HG02678 (cell line): ENCODE results near the gene UPF2.
"Not testable (repeated sequence)": the region's sequence is repeated elsewhere in the genome, so short reads cannot be mapped to it uniquely, and the experiment has no call there.

Experiments
- ATAC-seq: cut with Tn5 transposase; IDR thresholded peaks from one replicate; pipeline ENCODE4 v1.9.1; 2021; ENCODE audit warnings: mild to moderate bottlenecking, moderate library complexity; ENCODE audit not compliant: unreplicated experiment

The UPF2 gene

DNA sequence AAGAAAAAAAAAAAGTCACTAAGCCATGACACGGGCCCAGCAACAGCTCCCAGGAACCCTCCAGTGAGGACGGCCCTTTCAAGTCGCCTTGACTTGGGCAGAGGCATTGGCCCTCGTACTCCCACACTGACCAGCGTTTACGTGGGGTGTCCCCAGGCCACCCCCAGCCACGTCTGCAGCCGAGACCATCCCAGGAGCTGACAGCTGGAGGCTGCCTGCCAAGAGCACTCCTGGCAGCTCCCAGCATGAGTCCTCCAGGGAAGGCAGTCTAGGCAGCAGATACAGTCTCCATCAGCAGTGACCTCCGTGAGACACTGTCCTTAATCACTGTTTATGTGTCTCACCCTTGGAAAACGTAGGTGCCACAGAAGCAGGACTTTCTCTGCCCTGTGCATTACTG lies 133.0 kb downstream of the UPF2 start:
- ATAC-seq, result no peak

DNA sequence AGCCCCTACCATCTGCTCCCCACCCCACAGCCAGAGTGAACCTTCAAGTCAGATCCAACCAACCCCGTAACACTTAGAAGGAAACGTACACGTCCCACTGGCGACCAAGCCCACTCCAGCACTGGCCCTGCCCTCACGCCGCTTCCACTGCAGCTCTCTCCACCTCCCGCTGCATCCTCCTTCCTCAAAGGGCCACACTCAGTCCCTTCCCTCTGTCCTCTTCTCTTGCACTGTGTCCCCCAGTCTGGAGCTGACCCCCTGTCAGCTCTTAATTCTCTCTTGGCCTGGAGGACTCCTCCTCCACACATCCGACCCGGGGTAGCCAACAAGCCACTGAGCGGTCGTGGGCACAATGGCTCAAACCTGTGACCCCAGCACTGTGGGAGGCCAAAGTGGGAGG lies 133.6 kb downstream of the UPF2 start:
- no peak for ATAC-seq

DNA sequence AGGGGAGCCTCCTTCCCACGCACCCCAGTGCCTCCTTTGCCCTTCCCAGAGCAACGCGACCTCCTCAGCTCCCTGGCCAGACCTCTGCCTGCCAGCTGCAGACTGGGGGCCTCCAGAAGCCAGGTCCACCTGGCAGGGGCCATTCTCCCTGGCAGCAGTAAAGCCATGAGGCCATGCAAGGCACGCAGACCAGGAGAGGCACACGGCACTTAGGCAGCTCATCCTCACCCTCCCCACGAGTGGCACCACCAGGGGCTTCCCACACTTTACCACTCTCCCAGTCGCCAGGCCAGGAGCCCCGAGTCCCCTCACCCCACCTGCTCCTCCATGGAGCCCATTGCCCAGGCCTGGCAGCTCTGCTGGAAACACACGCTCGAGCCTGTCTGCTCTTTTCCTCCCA lies 134.1 kb downstream of the UPF2 start:
- ATAC-seq, result no peak

DNA sequence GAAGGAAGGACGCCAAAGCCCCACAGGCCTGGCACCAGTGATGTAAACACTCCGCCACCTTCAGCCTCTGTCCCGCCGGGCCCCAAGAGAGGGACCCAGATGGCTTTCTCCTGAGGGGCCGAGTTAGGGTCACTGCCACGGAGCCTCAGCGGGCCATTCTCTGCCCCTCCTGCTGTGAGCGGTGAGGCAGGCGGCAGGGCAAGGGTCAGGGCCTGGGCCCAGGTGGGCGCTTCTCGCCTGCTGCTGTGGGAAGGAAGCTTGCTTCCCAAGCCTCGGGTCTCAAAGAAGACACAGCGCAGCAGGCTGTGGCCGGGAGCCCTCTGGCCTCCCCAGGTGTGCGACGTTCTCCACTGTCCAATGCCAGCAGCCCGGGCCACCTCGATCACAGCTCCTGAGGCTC lies 134.7 kb downstream of the UPF2 start:
- no peak for ATAC-seq

DNA sequence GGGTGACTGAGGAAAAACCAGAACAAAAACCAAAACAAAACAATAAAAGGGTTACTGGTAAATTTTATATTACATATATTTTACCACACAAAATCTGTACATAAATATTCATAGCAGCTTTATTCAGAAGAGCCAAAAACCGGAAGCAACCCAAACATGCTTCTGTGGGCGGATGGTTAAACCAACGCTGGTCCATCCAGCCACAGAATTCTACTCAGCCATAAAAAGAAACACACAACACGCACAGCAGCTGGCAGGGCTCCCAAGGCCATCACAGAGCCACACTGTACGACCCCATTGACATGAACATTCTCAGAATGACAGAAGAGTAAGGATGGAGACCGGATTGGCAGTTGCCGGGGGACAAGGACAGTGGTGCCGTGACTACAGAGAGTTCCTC lies 135.9 kb downstream of the UPF2 start:
- no peak for ATAC-seq

DNA sequence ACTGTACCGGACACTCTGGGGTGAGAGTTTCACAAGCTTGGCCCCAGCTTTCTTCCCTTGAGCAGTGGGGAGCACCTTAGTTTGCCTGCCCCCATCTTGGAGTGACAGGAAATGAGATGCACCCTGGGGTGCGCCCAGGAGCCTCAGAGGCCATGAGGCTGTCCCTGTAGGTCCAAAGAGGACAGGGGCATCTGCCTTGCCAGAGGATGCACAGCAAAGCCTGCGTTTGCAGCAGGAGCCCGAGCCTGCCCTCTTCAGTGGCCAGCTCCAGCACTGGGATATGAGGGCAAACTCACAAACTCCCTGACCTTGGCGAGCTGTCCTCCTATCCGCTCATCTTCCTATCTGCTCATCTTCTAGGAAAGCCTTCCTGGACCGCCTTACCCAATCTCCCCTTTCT lies 140.0 kb downstream of the UPF2 start:
- no peak for ATAC-seq

DNA sequence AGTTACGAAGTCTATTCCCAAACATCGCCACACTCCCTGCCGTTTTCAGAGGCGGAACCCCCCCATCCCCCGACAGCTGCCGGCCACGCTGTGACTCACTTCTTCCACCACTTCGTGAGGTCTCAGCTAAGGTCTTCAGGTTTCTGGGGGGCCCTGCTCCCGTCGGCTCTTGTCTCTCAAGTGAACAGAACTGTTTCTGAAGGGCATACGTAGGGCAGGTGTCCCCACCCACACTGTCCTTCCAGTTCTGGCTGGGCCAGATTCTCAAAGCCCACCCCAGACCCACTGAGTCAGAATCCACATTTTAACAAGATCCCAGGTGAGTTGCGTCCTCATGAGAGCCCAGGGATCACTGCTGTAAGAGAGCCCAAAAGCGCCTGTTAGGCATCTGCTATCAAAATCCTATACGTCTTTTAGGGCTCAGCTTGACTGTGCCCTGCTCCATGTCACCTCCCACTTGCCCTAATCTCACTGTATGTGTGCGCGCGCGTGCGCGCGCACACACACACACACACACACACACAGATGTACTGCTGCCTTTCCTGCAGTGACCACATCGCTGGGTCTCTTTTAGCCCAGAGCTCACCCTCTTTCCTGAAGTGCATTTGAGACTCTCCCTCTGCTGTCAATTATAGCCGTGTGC lies 140.7 kb downstream of the UPF2 start:
- ATAC-seq, result no peak

DNA sequence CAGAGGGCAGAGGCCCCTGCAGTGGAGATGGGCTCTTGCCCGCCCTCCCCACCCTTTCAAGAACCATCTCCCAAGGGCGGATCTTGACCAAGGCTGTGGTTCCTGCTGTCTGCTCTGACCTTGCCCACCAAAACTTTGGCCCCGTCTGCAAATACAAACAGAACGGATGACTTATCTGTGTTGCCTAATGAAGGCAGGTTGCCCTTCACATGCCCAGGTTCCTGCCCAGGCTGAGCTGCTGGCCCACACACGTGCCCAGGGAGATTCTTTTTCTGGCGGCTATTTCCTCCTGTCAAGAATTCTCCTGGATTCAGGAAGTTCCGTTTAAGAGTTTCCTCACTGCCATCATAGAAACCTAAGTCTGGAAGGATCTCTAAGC lies 141.2 kb downstream of the UPF2 start:
- ATAC-seq, result no peak

DNA sequence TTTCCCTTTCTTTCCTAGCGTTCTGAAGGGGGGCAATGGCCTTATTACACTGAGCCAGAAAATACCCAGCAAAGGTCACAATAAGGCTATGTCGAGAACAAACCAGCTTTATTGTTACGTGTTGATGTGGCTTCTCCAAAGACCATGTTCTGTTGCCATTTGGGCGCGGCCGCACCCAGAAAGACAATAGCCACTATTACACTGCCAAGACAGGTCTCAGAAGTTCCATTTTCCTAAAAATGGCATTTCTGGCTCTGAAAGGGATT lies 141.6 kb downstream of the UPF2 start:
- ATAC-seq, result no peak

DNA sequence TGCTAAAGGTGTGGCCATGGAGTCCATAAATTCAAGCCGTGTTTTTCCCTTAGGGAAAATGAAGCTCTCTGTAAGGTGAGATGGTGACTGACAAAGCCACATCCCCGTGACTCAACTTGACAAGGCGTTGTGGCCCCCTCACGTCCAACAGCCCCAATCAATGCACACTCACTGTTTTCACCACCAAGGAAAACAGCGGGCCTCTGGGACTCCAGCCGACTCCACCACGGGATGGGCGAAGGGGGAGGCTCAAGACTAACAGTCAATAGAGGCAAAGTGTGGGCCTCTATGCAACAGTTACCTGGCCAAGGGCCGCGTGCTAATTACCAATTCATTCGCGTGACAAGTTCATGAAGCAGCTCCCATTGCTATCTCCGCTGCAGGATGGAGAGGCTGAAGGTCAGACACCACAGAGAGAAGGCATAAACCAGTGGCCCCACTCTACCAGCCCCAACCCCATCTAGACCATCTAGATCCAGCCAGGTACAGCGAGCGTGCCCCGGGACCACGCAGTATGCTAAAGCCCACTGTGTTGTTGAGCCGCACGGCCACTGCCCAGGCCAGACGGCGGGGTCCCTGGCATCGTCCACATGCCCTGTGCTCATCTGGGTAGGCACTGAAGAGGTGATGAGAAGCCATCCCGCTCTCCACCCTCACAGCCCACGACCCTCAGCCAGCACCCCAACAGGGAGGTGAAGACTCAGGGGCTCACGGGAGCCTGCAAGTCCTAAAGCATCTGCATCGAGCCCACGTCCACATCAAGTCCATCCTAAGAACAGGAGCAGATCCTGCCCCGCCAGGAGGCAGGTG lies 143.3 kb downstream of the UPF2 start:
- ATAC-seq, result no peak

DNA sequence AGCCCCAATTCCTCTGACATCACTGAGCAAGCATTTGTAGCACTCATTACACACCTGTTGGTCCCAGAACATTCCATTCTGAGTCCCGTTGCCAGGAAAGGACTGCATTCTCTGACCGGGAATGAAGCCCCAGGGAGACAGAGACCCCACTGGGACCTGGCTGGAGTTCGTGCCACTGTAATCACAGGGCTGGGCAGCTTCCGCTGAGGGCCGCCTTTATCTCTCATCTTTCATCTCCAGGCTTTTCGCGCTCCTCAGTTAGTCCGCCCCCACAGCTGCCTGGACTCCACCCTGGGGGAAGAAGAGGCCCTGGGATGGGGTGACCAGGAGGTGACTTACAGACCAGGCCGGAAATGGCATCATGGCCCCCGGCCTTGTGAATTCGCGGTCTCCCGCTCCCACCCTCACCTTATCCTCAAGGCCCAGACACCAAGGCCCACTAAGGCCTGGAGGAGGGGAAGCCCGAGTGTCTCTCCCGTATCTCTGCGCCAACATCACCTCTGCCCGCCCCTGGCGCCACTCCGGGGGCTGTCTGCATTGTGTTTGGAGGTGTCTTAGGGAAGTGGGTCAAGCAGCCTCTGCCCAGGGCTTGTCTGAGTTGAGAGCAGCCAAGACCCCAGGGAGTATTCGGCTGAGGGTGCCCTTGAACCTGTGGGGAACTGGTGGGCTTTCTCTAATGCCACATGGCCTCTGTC lies 144.1 kb downstream of the UPF2 start:
- no peak for ATAC-seq

DNA sequence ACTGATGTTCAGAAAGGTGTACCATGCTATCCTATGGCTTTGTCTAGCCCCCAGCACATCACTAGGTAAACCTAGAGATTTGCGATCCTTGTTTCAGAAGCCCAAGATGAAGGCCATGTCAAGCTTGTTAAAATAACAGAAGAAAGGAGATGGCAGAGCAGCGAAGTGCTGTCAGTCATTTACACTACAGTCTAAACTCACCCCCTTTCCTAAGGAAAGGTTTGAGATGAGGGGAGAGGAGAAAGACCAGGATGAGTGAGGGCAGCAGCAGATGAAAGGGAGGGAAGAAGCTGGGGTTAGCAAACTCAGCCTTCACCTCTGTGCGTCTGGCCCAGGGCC lies 144.6 kb downstream of the UPF2 start:
- ATAC-seq, result no peak

DNA sequence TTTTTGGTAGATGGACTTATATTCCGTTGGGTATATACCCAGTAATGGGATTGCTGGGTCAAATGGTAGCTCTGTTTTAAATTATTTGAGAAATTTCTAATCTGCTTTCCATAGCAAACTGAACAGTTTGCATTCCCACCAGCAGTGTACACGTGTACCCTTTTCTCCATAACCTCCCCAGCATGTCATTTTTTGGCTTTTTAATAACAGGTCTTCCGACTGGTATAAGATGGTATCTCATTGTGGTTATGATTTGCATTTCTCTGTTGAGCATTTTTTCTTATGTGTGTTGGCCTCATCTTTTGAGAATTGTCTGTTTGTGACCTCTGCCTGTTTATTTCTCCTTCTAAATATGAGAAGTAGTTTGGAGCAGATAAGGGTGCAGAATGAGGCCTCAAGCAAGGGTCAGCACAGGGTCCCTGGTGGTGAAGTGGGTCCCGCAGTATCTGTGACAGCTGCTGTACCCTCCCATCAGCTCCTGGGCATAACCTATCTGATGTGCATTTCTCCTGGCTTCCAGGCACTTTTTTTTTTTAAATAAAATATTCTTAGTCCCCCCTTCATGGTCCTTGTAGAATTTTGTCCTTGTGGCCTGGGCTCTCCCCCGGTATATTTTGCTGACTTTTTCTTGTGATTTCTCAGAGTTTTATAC lies 145.9 kb downstream of the UPF2 start:
- no peak for ATAC-seq

DNA sequence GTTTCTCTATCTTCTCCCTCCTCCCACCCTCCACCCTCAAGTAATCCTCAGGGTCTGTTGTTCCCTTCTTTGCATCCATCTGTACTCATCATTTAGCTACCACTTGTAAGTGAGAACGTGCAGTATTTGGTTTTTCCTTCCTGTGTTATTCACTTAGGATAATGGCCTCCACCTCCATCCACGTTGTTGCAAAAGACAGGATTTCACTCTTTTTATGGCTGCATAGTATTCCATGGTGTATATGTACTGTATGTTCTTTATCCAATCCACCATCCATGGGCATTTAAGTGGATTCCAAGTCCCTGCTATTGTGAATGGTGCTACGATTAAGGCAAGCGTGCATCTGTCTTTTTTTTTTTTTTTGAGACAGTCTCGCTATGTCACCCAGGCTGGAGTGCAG lies 147.0 kb downstream of the UPF2 start:
- no peak for ATAC-seq

DNA sequence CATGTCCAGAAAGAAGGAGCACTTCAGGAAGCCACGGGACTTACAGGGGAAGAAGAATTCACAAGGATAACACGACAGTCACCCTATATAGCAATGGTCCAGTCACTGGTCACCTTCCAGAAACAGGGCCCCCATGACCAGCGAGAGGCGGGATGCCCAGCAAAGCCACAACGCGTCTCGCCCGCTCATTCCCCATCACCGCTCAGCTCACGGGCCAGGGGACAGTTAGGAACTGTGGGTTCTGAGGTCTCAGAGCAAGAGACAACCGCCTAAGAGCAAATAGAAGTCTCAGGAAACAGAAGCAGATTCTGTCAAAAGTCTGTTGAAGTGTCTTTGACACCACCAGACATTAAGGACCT lies 147.5 kb downstream of the UPF2 start:
- ATAC-seq, result no peak

DNA sequence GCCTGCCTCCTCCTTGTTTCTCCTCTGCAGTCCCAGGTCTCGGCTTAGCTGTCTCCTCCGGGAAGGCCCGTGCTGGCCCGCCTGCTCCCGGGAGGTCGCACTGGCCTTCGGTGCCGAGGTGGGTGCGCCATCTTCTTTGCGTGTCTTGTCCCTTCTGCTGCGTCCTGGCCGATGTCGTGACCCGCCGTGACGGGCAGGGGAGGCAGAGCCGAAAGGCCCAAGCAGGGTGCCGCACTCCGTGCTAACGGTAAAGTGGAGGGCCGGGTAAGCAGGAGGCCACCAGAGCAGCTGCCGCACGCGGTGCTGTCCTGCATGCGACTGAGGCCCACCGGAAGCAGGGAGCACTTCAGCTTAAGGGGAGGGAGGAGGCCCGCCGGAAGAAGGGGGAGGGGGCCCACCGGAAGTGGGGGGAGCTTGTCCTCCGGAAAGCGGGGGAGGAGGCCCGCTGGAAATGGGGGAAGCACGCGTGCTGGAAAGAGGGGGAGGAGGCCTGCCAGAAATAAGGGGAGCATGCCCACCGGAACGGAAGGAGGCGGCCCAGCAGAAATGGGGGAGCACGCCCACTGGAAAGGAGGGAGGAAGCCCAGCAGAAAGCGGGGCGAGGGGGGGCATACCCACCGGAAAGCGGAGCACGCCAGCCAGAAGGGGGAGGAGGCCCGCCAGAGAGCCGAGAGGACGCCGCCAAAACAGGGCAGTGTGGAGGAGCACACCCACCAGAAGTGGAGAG lies 148.1 kb downstream of the UPF2 start:
- no peak for ATAC-seq

DNA sequence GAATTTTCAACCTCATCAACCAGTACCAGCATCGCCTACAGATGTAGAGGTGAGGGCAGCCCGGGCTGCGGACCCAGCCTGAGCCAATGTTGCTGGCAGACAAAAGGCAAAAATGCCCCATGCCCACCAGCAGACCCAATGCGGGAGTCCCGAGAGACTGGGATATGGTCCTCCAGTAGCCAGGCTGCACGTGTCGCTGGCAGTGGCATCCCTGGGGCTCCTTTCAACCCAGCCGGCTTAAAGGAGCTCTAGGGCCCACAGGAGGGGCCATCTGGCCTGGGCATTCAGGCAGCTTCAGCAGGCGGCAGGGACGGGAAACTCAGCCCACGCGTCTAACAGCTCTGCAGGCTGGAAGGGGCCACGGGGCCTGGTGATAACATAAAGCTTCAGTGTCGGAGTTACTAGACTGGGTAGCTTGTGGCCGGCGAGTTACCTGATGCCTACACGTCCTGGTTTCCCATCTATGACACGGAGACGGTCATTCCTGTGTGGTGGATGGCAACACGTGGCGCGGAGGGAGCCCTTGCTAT lies 148.8 kb downstream of the UPF2 start:
- no peak for ATAC-seq

DNA sequence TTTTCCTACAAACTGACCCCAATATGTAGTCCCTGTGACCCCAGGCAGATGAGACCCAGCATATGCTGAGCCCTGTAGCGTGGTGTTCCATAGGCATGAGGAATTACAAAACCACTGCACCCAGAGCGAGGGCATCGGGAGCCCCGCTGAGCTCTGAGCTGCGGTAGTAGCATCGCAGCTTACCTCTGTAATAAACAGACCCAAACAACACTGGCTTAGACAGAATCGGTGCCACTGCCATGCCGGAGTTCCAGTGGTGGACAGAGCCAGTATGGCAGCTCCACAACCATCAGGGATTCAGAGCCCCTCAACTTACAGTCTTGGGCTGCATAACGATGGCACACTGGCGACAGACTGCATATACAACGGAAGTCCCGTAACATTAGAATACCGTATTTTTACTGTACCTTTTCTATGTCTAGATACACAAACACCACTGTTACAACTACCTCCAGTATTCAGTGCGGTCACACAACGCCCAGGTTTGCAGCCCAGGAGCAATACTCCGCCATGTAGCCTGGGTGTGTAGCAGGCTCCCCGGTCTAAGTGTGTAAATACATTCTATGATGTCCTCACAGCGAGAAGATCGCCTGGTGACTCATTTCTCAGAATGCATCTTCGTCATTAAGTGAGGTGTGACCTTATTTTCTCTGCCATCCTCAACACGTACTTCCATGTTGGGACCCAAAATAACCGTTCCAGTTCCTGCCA lies 150.7 kb downstream of the UPF2 start:
- ATAC-seq, result no peak

DNA sequence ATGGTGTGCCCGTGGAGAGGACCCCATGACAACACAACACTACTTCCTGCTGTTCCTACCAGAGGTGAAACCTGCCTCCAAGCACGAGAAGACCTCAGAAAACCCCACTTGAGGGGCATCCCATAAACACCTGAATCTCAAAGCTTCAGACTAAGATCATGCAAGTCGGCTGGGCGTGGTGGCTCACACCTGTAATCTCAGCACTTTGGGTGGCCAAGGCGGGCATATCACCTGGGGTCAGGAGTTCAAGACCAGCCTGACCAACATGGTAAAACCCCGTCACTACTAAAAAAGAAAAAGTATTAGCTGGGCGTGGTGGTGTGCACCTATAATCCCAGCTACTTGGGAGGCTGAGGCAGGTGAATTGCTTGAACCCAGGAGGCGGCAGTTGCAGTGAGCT lies 153.3 kb downstream of the UPF2 start:
- not testable (repeated sequence) for ATAC-seq

DNA sequence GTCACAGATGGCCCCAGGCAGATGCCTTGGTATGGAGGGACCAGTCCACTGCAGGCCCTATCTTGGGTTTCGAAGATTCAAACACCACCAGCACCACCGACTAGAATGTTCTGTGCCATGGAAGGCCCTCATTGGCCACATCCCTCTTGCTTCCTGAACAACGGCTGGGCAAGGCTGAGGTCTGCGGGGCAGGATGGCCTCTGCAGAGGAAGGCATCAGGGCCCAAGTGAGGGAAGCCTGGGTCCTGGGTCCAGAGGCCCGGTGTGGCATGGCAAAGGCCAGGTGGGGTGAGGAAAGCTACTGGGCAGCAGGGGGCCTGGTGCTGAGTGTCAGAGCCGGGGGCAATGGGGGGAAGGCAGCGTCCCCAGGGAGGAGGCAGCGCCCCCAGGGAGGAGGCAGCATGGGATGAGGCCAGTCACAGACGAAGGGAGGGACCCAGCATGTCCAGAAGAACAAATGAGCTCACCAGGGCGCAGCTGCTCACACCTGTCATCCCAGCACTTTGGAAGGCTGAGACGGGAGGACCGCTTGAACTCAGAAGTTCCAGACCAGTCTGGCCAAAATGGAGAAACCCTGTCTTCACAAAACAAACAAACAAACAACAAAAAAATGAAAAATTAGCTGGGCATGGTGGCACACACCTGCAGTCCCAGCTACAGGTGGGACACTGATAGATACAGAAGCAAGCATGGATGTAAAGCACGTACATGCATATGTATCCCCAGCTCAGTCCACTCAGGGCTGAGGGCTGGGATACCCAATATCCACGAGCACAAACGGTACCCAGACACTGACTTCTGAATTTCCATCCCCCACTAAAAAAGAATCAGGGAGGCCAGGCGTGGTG lies 155.0 kb downstream of the UPF2 start:
- ATAC-seq, result no peak
